ENCODE measurements around the gene PDP2.
"Not testable (repeated sequence)": the region's sequence is repeated elsewhere in the genome, so short reads cannot be mapped to it uniquely, and the experiment has no call there.

PDP2 gene

GRCh38 chr16:66886914-66887313 lies 6.6 kb downstream of the PDP2 start:
- no peak for DNase-seq

- no peak for DNase-seq
Observed at GRCh38 chr16:66888647-66889615, 8.6 kb downstream of the PDP2 start.

DNA sequence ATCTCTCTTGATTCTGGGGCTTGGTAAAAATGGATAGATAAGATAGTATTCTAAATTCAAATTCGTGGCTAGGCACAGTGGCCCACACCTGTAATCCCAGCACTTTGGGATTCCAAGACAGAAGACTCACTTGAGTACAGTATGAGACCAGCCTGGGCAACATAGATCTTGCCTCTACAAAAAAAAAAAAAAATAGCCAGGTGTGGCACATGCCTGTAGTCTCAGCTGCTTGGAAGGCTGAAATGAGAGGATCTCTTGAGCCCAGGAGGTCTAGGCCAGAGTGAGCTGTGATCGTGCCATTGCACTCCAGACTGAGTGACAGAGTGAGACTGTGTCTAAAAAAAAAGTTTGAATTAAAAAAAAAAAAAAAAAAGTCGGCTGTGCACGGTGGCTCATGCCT lies 9.3 kb downstream of the PDP2 start:
- no peak for DNase-seq

DNA sequence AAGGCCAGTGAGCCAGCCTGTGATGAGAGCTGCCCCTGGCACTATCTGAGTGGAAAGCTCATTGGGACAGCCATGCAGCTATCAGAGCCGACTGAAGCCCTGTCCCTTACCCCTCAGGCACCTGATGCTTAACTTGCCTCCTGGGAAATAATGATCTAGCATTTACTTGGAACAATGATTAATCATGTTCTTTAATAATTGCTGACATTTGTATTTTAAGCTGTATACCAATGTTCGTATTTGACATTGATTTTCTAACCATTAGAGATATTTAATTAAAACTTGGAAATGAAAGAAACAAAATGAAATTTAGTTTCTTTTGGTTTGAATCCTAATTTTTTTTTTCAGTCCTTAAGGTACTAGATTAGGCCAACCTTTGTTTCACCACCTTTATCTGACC lies 10.5 kb downstream of the PDP2 start:
- DNase-seq, result no peak

DNA sequence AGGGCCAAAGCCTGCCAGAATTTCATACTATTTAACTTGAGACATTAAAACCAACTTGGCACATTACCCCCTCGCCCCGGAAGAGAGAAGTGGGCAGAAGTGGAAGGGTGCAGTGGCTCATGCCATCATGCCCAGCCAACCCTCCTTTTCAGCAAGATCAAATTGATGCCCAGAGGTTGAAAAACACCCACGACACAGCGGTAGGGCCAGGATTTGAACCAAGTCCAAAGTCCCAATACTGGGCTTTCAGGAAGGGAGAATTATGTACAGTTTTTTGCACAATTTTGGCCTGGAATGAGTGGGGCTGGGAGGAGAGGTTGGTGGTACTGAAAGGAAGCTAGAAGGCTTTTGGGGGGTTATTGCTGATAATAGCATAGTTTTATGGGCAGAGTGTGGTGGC lies 11.0 kb downstream of the PDP2 start:
- DNase-seq, result no peak

GRCh38 chr16:66891797-66892196 lies 11.5 kb downstream of the PDP2 start:
- no peak for DNase-seq

- no peak for DNase-seq
Observed at GRCh38 chr16:66894055-66894454, 13.7 kb downstream of the PDP2 start.

DNA sequence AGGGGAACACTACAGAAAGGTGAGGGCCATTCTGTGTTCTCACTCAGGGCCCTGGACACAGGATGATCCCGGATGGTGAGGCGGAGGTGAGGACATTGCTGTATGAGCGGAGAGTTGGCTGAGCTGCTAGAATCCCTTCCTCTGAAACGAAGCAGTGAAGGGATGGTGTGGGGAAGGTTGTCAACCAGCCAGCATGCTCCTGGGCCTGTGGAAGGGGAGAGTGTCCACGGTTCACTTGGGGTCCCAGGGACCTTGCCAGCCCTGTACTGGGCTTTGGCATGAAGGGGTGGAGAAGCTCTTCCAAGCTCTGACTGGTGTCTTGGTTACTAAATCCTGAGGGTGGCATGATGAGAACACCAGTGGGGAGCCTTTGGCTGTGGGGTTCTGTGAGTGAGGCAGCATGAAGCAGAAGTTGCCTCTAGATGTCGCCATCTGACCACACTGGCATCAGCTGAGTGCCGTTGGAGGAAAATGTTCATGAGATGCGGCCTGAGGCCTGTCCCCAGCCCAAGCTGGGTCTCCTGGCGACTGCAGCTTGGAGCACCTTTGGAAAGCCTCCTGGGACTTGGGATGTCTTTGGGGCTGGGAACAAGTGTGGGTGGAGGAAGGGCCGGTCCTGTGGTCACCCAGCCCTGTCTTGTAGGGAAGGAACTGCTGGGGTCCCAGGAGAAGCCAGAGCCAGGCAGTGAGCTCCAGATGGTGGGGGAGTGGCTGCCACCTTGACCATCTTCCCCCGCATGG lies 14.8 kb downstream of the PDP2 start:
- peak; percentile 75 for DNase-seq

GRCh38 chr16:66895689-66895979 lies 15.3 kb downstream of the PDP2 start:
- no peak for DNase-seq

- no peak for DNase-seq
Observed at GRCh38 chr16:66895999-66896398, 15.7 kb downstream of the PDP2 start.

DNA sequence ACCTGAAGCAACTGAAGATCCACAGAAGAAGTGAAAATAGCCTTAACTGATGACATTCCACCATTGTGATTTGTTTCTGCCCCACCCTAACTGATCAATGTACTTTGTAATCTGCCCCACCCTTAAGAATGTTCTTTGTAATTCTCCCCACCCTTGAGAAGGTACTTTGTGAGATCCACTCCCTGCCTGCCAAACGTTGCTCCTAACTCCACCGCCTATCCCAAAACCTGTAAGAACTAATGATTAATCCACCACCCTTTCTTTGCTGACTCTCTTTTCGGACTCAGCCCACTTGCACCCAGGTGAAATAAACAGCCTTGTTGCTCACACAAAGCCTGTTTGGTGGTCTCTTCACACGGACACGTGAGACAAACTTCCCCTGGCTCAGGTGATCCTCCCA lies 16.4 kb downstream of the PDP2 start:
- DNase-seq, result not testable (repeated sequence)

- no peak for DNase-seq
Observed at GRCh38 chr16:66898207-66898606, 17.9 kb downstream of the PDP2 start.

DNA sequence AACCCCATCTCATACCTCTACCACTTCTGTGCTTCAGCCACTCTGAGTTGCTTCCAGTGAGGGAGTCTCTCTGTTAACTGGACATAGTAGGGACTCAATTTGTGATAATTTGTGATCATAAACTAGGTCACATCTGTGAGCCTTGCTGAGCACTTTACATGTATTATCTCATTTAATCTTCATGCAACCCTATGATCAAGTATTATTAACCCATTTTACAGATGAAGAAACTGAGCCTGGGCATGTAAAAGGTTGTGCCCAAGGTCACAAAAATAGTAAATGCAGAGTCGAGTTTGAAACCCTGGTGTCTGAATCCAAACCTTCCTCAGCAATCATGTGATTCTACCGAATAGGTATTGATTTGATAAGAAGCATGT lies 18.6 kb downstream of the PDP2 start:
- no peak for DNase-seq

DNA sequence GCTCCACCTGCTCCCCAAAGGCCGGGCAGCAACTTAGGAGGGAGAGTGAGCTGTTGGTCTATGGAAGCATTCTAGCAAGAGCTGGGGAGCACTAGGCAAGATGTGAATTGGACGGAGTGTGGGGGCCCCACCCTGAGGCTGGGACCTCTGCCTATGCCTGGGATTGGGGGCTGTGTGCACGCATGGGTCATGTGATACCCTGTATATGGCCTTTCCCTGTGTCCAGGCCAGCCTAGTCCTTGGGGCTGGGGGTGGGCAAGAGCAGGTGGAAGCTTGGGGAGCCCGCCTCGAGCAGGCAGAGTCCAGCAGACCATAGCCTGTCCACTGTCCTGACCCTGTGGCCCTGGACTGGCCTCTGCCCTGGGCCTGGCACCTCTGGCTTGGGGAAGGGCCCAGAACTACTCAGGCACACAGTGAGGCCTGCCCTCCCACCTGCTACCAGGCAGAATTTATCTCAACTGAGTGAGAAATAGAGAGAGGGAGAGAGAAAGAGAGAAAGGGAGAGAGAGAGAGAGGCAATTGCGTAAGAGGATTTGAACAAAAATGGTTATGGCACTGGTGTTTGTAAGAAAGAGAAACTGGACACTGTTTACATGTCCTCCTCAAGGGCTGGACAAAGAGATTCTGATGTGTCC lies 19.1 kb downstream of the PDP2 start:
- no peak for DNase-seq

GRCh38 chr16:66899945-66900710 lies 19.8 kb downstream of the PDP2 start:
- DNase-seq, result peak; percentile 65

DNA sequence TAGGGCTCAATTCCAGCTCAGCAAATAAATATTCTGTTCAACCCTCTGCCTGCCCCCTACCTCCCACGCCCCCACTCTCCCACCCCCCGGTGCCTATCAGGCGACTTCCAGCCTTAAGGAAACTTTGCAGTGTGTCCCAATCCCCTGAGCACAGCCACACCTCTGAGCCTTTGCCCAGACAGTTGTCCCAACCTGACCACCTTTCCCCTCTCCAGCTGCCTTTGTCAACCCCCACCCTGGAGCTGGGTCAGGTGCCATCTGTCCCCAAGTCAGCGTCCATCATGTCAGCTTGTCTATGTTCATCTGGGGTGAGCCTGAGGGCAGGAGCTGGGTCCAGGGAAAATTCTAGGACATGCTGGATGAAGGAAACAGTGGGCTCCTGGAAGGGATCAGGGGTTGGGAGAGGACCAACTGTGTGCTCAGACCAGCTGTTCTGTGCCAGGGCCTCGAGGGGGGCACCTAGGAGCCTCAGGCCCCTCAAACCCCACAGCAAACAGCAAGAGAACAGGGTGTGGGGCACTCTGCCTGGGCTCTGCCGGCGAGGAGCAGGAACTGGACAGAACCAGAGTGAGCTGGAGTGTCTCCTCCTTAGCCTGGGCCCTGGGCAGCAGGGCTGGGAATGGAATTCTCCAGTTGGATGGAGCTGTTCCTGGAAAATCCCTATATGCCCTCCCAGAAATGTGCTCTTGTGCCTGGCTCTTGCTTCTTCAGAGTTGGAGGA lies 20.6 kb downstream of the PDP2 start:
- DNase-seq, result no peak

DNA sequence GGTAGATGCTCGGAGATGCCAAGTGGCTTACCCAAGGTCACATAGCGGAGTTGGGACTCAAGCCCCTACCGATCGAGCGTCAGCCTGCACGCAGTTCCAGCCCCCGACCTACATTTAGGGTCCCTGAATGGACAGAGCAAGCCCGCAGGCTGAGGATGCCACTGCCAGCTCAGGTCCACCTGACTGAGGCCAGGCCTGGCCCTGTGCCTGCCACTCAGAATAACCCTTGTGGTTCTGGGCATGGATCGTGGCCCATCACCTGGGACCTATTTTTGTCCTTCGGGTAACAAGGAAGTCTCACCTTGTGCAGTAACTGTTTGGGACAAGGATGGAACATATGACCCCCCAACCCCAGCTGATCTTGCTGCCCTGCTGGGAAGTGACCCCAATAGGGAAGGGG lies 21.3 kb downstream of the PDP2 start:
- no peak for DNase-seq

- DNase-seq, result no peak
Observed at GRCh38 chr16:66902648-66903543, 22.6 kb downstream of the PDP2 start.

DNA sequence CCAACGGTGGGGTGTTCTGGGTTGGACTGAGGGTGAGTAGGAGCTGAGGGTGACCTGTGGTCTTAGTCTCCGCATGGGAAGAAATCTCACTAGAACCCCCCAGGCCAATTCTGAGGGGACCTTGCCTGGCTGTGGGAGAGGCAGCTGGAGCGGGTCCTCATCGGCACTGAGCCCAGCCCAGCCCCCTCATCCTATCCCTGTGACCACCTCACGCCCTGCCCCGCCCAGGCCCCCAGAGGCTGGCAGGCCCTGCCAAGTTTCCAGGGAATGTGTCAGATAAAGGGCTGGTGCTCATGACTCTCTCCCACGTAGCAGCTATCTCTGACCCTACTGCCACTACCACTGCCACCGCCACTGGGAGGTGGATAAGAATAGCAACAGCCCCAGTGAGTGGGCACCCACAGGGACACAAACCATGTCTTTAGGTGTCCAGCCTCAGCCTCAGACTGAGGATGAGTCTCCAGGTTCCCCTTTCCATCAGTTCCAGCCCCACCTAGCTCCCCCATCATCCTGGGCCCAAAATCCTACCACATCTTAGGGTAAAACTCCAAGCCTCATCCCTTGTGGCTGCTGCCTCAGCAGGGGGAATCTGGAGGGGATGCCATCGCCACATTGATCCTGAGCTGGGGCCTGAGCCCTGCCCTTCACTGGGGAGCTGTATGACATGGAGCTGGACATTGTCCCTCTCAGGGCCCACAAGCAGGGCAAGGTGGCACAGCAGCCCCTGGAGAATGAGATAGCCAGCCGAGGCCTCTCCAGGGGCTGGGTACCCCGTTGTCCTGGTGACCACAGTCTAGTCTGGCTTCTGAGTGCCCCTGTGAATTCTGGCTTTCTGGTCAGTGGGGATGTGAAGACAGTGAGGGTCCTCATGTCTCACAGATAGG lies 23.5 kb downstream of the PDP2 start:
- DNase-seq, result no peak

GRCh38 chr16:66904428-66904845 lies 24.1 kb downstream of the PDP2 start:
- no peak for DNase-seq

Measured in left hindlimb (tissue), 1 donor.